Activated CD4-positive, alpha-beta memory T cell treated with anti-CD3 and anti-CD28 coated beads, Interleukin-2, amount 10 ng/mL, durations not matched to agents 7 days and 5 days (primary cell): ENCODE results near the gene EFHC2. TPM values are rescaled to one million over a fixed set of nuclear protein-coding genes. Genes with fewer than 3 reads are reported as not detected.

Experiments
- CTCF ChIA-PET: fragments of 350-600 bp; sonication (Branson Sonifier 250); formaldehyde crosslinking; loops from one replicate; lab custom pipeline; 2021; ENCODE audit warnings: antibody characterized with exemption, inconsistent platforms; lab: Charles Lee
- POLR2A ChIA-PET: fragments of 350-600 bp; sonication (Branson Sonifier 250); formaldehyde crosslinking; loops from one replicate; lab custom pipeline; 2021; ENCODE audit warnings: antibody characterized with exemption; lab: Charles Lee
- DNase-seq: peaks from one replicate; pipeline ENCODE4 v3.0.0-alpha.2; 2020
- H3K27ac Mint-ChIP-seq: one replicate; pipeline ENCODE4 v1.8.0; 2021; ENCODE audit warnings: mild to moderate bottlenecking, mixed read lengths
- H3K27me3 Mint-ChIP-seq: one replicate; pipeline ENCODE4 v1.8.0; 2021; ENCODE audit warnings: mixed read lengths
- H3K36me3 Mint-ChIP-seq: one replicate; pipeline ENCODE4 v1.8.0; 2021; ENCODE audit warnings: low read depth, mixed read lengths
- H3K4me1 Mint-ChIP-seq: one replicate; pipeline ENCODE4 v1.8.0; 2021; ENCODE audit warnings: mixed read lengths
- H3K4me3 Mint-ChIP-seq: one replicate; pipeline ENCODE4 v1.8.0; 2021; ENCODE audit warnings: mild to moderate bottlenecking, mixed read lengths
- H3K9me3 Mint-ChIP-seq: one replicate; pipeline ENCODE4 v1.8.0; 2021; ENCODE audit warnings: mixed read lengths
- total RNA-seq, 2 experiments: library from RNA; stranded (reverse); gene quantifications; one replicate each; pipeline ENCODE4 v1.2.3, GENCODE V29; 2021

The EFHC2 gene
- total RNA-seq, 2 experiments from 2014 or later, result 0.63 TPM

DNA sequence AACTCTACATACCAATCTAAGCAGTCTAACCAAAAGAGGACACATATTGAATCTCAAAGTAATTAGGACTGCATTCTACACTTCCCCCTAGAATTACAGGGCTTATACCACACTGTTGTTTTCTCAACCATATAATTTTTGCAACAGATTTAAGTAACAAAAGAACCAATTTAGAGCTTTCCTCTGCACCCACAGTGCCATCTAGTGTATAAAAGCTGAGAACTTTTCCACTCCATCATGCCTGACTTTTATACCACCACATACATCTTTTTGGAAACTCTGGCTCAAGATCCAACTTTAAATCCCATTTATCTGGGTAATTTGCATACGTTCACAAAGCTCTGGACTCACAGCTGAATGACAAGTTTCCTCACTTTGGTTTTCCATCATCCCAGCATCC, 99.5 kb downstream of the EFHC2 start:
- ChIA-PET CTCF (interaction anchor here (0.6 to 4.1 kb wide), 8 partner anchors 9 to 408 kb away, joined by 3 to 29 read pairs (median 3); no protein-coding TSS in a partner anchor), POLR2A (interaction anchor here (1.1 kb wide), 1 partner anchor 286 kb away, joined by 3 read pairs; no protein-coding TSS in a partner anchor)
- DNase-seq, result no peak
- H3K9me3 Mint-ChIP-seq, result no peaks in the 10 kb centered on the region
- no peak overlapping the region for H3K27ac Mint-ChIP-seq
- H3K27me3 Mint-ChIP-seq, result no peaks in the 10 kb centered on the region
- no peak overlapping the region for H3K4me3 Mint-ChIP-seq
- H3K36me3 Mint-ChIP-seq, result no peaks in the 10 kb centered on the region
- peaks cover 13% of the 10 kb centered on the region for H3K4me1 Mint-ChIP-seq

DNA sequence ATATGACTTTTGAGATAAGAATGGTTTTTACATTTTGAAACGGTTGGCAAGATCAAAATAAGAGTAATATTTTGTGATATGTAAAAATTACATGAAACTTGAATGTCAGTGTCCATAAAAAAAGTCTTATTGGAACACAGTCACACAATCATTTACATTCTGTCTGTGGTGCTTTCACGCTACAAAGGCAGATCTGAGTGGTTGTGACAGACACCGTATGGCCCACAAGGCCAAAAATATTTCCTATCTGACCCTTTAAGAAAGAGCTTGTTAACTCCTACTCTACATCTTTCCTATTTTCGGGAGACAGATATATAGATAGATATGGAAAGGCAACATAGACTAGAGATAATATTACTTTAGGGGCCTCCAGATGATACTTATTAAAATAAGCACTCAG, 101.9 kb downstream of the EFHC2 start:
- Mint-ChIP-seq H3K36me3 (no peaks in the 10 kb centered on the region), H3K9me3 (no peaks in the 10 kb centered on the region), H3K27me3 (no peaks in the 10 kb centered on the region), H3K27ac (no peak overlapping the region), H3K4me3 (no peak overlapping the region), H3K4me1 (peaks cover 13% of the 10 kb centered on the region)
- DNase-seq, result no peak
- ChIA-PET POLR2A (no interaction called here), CTCF (no interaction called here)

DNA sequence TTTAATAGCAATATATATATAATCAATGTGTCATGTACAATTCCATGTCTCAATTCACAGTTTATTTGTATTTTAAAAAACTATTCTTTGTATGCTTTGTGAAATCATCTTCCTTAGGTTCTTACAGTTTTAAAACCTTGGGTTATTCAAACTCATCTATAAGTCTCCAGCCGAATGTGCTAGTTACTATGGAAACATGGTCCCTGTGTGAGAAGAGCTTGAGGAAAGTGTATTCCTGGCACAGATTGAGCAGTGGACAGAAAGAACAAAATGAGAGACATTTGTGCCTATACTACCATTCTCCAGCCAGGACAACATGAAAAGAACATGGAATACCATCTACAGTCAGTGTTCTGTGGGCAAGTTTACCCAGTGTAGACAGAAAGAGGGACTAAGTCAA, 103.4 kb downstream of the EFHC2 start:
- no peaks in the 10 kb centered on the region for H3K27me3 Mint-ChIP-seq

DNA sequence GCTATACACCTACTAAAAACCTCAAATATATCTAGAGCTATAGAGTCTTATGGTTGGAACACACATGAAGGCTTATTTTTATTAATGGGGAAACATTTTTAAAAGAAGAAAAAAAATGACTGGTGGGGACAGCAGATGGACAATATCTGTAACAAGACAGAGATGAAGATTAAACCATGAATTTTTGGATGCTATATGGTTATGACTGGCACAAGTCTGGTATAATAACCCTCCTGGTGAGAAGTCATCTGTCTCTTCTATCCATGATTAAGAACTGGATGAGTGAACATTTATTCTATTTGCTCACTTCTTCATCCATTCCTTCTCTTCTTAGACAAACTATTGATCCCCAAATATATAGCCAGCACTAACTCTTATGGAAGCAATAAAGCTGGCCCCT, 104.4 kb downstream of the EFHC2 start:
- POLR2A ChIA-PET, result no interaction called here
- no peak overlapping the region for H3K27ac Mint-ChIP-seq
- H3K27me3 Mint-ChIP-seq, result no peaks in the 10 kb centered on the region
- H3K4me1 Mint-ChIP-seq, result no peaks in the 10 kb centered on the region
- no peak overlapping the region for H3K4me3 Mint-ChIP-seq
- no peak for DNase-seq
- H3K36me3 Mint-ChIP-seq, result no peaks in the 10 kb centered on the region
- no peaks in the 10 kb centered on the region for H3K9me3 Mint-ChIP-seq
- CTCF ChIA-PET, result no interaction called here

More for the DNA sequence above, 103.4 kb downstream of the EFHC2 start:
- ChIA-PET POLR2A (no interaction called here), CTCF (no interaction called here)
- Mint-ChIP-seq H3K4me1 (peaks cover under 1% of the 10 kb centered on the region), H3K9me3 (no peaks in the 10 kb centered on the region), H3K4me3 (no peak overlapping the region), H3K36me3 (no peaks in the 10 kb centered on the region), H3K27ac (no peak overlapping the region)
- DNase-seq, result no peak

DNA sequence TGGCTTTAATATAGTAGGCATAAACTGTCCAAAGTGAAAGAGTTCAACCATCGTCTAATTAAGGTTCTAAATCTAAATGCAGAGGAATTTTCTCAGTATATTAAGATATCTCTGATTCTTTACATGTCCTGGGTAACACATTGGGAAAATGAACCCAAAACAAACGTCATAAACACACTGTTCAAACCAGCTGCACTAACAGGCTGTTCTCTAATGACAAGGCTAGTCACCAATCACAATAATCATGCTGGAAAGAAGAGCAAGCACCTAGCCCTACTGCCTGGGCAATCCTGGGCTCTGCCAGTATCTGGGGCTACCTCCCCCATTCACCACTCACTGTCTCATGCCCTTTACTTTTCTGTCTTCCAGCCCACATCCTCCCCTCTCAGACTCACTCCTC, 107.9 kb downstream of the EFHC2 start:
- DNase-seq, result no peak
- Mint-ChIP-seq H3K36me3 (no peaks in the 10 kb centered on the region), H3K4me1 (no peaks in the 10 kb centered on the region), H3K27me3 (no peaks in the 10 kb centered on the region), H3K27ac (no peak overlapping the region), H3K4me3 (no peak overlapping the region), H3K9me3 (no peaks in the 10 kb centered on the region)
- ChIA-PET CTCF (no interaction called here), POLR2A (no interaction called here)

DNA sequence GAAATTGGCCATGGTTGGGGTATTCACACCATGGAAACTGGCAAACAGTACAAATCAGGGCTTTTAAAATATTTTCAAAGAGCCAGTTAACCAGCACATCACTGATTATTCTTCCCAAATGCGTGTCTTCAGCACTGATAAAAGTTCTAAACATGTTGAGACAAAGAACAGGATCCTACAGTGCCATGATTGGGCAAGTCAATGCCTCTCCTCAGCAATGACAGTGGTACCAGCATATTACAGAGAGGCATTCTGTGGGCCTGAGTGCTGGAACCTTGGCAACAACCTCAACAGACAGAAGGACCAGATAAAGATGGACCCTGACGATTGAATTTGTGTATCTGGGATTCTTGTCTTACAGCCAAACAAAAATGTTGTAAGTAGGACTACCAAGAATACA, 108.9 kb downstream of the EFHC2 start:
- no peaks in the 10 kb centered on the region for H3K4me1 Mint-ChIP-seq
- CTCF ChIA-PET, result no interaction called here
- H3K9me3 Mint-ChIP-seq, result no peaks in the 10 kb centered on the region
- H3K27ac Mint-ChIP-seq, result no peak overlapping the region
- no peaks in the 10 kb centered on the region for H3K36me3 Mint-ChIP-seq
- no peak for DNase-seq
- POLR2A ChIA-PET, result no interaction called here
- H3K27me3 Mint-ChIP-seq, result no peaks in the 10 kb centered on the region
- H3K4me3 Mint-ChIP-seq, result no peak overlapping the region

GRCh38 chrX:44234116-44234515, 109.4 kb downstream of the EFHC2 start:
- ChIA-PET CTCF (no interaction called here), POLR2A (no interaction called here)
- Mint-ChIP-seq H3K4me1 (no peaks in the 10 kb centered on the region), H3K27me3 (no peaks in the 10 kb centered on the region), H3K27ac (no peak overlapping the region), H3K36me3 (no peaks in the 10 kb centered on the region), H3K9me3 (no peaks in the 10 kb centered on the region), H3K4me3 (no peak overlapping the region)
- no peak for DNase-seq

DNA sequence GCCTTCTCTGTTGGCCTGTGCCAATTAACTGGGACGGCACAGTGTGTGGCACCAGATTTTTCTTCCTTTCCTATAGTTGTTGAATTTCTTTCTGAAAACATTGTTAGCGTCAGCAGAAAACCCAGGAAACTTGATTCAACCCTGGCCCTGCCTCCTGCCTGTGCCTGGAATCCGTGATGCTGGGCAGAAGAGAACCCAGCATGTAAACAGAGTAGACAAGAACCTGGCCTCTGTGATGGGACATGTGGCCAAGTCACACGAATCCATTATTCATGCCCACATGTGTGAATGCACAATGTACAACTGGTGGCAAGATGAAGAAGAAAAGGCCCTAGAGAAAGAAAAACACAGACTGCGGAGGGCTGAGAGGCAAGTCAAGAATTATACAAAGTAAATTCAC, 111.4 kb downstream of the EFHC2 start:
- ChIA-PET CTCF (no interaction called here), POLR2A (no interaction called here)
- Mint-ChIP-seq H3K27me3 (no peaks in the 10 kb centered on the region), H3K36me3 (no peaks in the 10 kb centered on the region), H3K4me1 (peaks cover 2% of the 10 kb centered on the region), H3K27ac (no peak overlapping the region), H3K4me3 (no peak overlapping the region), H3K9me3 (no peaks in the 10 kb centered on the region)
- no peak for DNase-seq

GRCh38 chrX:44228621-44229020, 114.9 kb downstream of the EFHC2 start:
- Mint-ChIP-seq H3K36me3 (no peaks in the 10 kb centered on the region), H3K27me3 (no peaks in the 10 kb centered on the region), H3K9me3 (no peaks in the 10 kb centered on the region), H3K4me3 (no peak overlapping the region), H3K27ac (no peak overlapping the region), H3K4me1 (peaks cover 2% of the 10 kb centered on the region)
- DNase-seq, result no peak
- ChIA-PET CTCF (no interaction called here), POLR2A (no interaction called here)

DNA sequence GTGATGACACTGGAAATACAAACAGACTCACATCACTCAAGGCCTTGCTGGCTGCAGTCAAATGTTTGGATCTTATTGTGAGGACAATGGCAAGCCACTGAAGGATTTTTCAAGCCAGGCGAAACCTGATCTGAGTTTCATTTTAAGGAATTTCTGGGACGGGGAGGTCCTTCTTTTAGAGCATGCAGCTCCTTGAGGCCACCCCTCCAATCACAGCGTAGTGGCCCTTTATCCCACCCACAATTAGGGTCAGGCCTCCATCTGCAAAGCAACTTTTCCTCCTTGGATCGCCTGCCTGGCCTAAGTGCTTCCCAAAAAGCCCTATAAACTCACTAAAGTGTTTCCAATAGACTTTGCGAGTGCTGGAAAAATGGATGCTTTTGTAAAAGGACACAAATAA, 115.5 kb downstream of the EFHC2 start:
- no peak overlapping the region for H3K27ac Mint-ChIP-seq
- no peaks in the 10 kb centered on the region for H3K36me3 Mint-ChIP-seq
- no peak overlapping the region for H3K4me3 Mint-ChIP-seq
- H3K27me3 Mint-ChIP-seq, result no peaks in the 10 kb centered on the region
- H3K9me3 Mint-ChIP-seq, result no peaks in the 10 kb centered on the region
- peaks cover 2% of the 10 kb centered on the region for H3K4me1 Mint-ChIP-seq
- ChIA-PET CTCF (no interaction called here), POLR2A (no interaction called here)
- DNase-seq, result no peak

DNA sequence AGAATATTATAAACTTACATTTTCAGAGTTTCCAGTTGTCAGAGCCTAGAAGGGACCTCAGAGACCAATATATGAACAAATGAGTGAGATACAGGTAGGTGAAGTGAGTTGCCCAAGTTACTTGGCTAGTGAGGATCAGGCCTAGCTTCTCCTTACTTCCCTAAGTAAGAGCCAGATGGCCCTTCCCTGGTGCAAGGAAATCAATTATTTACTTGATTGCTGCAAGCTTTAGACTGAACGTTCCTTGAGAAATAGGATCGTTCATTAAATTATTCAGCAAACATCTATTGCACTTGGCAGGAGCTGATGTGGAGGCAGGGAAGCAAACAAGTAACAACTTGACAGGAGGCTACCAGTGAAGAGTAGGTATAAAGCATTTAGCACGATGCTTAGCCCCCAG, 117.8 kb downstream of the EFHC2 start:
- peaks cover 2% of the 10 kb centered on the region for H3K4me1 Mint-ChIP-seq
- POLR2A ChIA-PET, result no interaction called here
- no peak overlapping the region for H3K4me3 Mint-ChIP-seq
- no peaks in the 10 kb centered on the region for H3K9me3 Mint-ChIP-seq
- H3K36me3 Mint-ChIP-seq, result no peaks in the 10 kb centered on the region
- no peaks in the 10 kb centered on the region for H3K27me3 Mint-ChIP-seq
- no peak for DNase-seq
- no peak overlapping the region for H3K27ac Mint-ChIP-seq
- CTCF ChIA-PET, result no interaction called here

DNA sequence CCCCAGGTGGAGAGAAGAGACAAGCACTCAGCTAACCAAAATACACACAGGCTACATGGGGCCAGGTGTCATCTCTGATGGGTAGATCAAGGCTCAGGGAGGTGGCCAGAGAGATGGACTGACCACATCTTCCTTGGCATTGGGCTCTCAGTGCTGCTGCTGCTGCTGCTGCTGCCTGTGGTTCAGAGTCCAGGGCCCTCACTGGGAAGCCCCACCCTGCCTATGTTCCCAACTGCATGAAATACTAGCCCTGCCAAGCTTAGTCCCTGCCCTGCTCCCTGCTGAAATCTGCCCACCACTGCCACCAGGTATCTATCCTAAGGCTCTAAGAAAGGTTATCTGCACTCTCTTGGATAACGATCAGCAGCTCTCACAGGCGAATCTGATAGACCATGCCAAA, 118.7 kb downstream of the EFHC2 start:
- ChIA-PET CTCF (no interaction called here), POLR2A (no interaction called here)
- Mint-ChIP-seq H3K36me3 (no peaks in the 10 kb centered on the region), H3K9me3 (no peaks in the 10 kb centered on the region), H3K27me3 (no peaks in the 10 kb centered on the region), H3K27ac (no peak overlapping the region), H3K4me3 (no peak overlapping the region), H3K4me1 (peaks cover 2% of the 10 kb centered on the region)
- DNase-seq, result no peak

GRCh38 chrX:44223150-44223549, 120.3 kb downstream of the EFHC2 start:
- ChIA-PET CTCF (no interaction called here), POLR2A (no interaction called here)
- no peaks in the 10 kb centered on the region for H3K9me3 Mint-ChIP-seq
- H3K4me1 Mint-ChIP-seq, result peaks cover 2% of the 10 kb centered on the region
- H3K4me3 Mint-ChIP-seq, result no peak overlapping the region
- no peaks in the 10 kb centered on the region for H3K27me3 Mint-ChIP-seq
- no peaks in the 10 kb centered on the region for H3K36me3 Mint-ChIP-seq
- DNase-seq, result no peak
- no peak overlapping the region for H3K27ac Mint-ChIP-seq

DNA sequence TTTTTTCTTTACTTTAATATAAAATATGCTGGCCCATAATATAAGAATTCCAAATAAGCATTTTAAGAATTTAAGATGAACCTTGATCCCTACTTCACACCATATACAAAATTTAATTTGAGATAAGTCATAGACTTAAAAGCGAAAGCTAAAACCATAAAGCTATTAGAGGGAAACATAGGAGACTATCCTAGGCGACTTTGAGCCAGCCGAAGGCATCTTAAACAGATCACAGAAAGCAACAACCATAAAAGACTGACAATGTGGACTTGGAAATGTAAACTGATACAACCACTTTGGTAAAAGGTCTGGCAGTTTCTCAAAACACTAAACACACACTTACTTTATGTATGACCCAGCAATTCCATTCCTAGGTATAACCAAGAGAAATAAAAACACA, 125.0 kb downstream of the EFHC2 start:
- Mint-ChIP-seq H3K4me3 (no peak overlapping the region), H3K27ac (no peak overlapping the region), H3K27me3 (no peaks in the 10 kb centered on the region), H3K4me1 (no peaks in the 10 kb centered on the region), H3K36me3 (no peaks in the 10 kb centered on the region), H3K9me3 (no peaks in the 10 kb centered on the region)
- CTCF ChIA-PET, result interaction anchor here (0.6 kb wide), 1 partner anchor 9 kb away, joined by 3 read pairs; no protein-coding TSS in a partner anchor
- no peak for DNase-seq
- POLR2A ChIA-PET, result no interaction called here
